Measurements from ENCODE around the gene LRRC37A3.
"Not testable (repeated sequence)": the region's sequence is repeated elsewhere in the genome, so short reads cannot be mapped to it uniquely, and the experiment has no call there.

DNA sequence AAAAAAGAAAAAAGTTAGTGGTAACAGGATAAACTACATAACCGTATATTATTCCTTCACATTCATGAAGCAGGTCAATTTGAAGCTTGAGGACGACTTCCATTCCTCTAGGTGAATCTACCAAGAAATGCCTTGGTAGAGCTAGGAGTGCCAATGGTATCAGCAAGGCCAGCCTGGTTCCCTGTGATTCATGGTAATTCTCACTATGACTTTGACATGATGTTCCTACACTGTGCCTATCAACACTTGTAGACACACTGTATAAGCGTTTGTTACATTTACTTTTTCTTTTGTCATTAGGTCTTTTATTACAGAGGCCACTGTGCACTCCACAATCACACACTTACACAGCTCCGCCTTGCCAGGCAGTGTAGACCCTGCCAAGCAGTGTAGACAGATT lies 7.2 kb upstream of the LRRC37A3 start:
- not testable (repeated sequence) for TF ChIP-seq CTCF (IDR thresholded peaks at IDR 0.05; ENCODE audit: insufficient read depth, low read depth, low read length); EZH2 (IDR thresholded peaks at IDR 0.05; ENCODE audit: insufficient read depth, low read length)

Measured in astrocyte (in vitro differentiated cells and primary cell).